Panc1 (cell line): ENCODE data around the gene FAR1. TPM values are rescaled to one million over a fixed set of nuclear protein-coding genes. Genes with fewer than 3 reads are reported as not detected.

Experiments used
- ATAC-seq: fragments of 200-7000 bp; cut with Tn5 transposase; 2 replicates; pipeline ENCODE4 v1.9.1; 2020; ENCODE audit warnings: mild to moderate bottlenecking, moderate library complexity
- Bru-seq: library from RNA; stranded (reverse); fragments of 400-500 nt; gene quantifications from one replicate; lab custom pipeline; 2021; lab: Mats Ljungman, UMichigan
- BruChase-seq, 2 experiments: library from RNA; stranded (reverse); fragments of 400-500 nt; gene quantifications; one replicate each; lab custom pipeline; 2021; lab: Mats Ljungman, UMichigan
- BruUV-seq: library from RNA; stranded (reverse); fragments of 400-500 nt; replicated peaks from 2 replicates; lab custom pipeline; 2021; lab: Mats Ljungman, UMichigan
- CTCF ChIA-PET: fragments of 300-600 bp; sonication (Branson Sonifier 250); formaldehyde crosslinking; loops from one replicate; lab custom pipeline; 2022; ENCODE audit warnings: antibody characterized with exemption; lab: Charles Lee
- POLR2A ChIA-PET: fragments of 300-600 bp; sonication (Branson Sonifier 250); formaldehyde crosslinking; loops from one replicate; lab custom pipeline; 2022; ENCODE audit warnings: antibody characterized with exemption; lab: Charles Lee
- DNase-seq: peaks from one replicate; pipeline ENCODE4 v3.0.0-alpha.2; 2010; ENCODE audit warnings: low read depth, low spot score
- H3K27ac ChIP-seq: 2 replicates; pipeline ENCODE4 v1.5.1; 2011; ENCODE audit warnings: mild to moderate bottlenecking, low read length, inconsistent platforms
- H3K27me3 ChIP-seq: fragments of 200-500 bp; sonication (Bioruptor generic); 2 replicates; pipeline ENCODE4 v1.6.0; 2014; ENCODE audit warnings: low read length, inconsistent platforms; ENCODE audit not compliant: control insufficient read depth, insufficient read depth
- H3K36me3 ChIP-seq: fragments of 200-500 bp; sonication (Bioruptor generic); 2 replicates; pipeline ENCODE4 v1.5.1; 2014; ENCODE audit warnings: inconsistent platforms, mild to moderate bottlenecking, low read length, moderate library complexity; ENCODE audit not compliant: control insufficient read depth, insufficient read depth
- H3K4me1 ChIP-seq: 2 replicates; pipeline ENCODE4 v1.5.1; 2011; ENCODE audit warnings: inconsistent platforms, mild to moderate bottlenecking, low read length, moderate library complexity; ENCODE audit not compliant: control insufficient read depth, insufficient read depth
- H3K4me3 ChIP-seq, 2 experiments: 2 replicates each; pipeline ENCODE4 v1.5.1; 2011 to 2012; ENCODE audit warnings: low read depth in 2 of 2, low read length in 2 of 2, mild to moderate bottlenecking in 2 of 2, inconsistent platforms in 1 of 2, moderate library complexity in 1 of 2
- H3K9me3 ChIP-seq: fragments of 200-500 bp; sonication (Bioruptor generic); 2 replicates; pipeline ENCODE4 v1.5.1; 2014; ENCODE audit warnings: low read depth, mild to moderate bottlenecking, inconsistent platforms, low read length, moderate library complexity; ENCODE audit not compliant: control insufficient read depth, insufficient read depth
- POLR2AphosphoS5 ChIP-seq: IDR thresholded peaks from 2 replicates; pipeline ENCODE4 v1.6.1; 2012; ENCODE audit warnings: mild to moderate bottlenecking, low read depth, low read length, moderate library complexity
- SIN3A ChIP-seq: IDR thresholded peaks from 2 replicates; pipeline ENCODE4 v1.6.1; 2012; ENCODE audit warnings: low read depth, mild to moderate bottlenecking, low read length, moderate library complexity, borderline replicate concordance; ENCODE audit not compliant: insufficient read depth
- TCF7L2 ChIP-seq: IDR thresholded peaks from 2 replicates; pipeline ENCODE4 v1.6.1; 2011; ENCODE audit warnings: mild to moderate bottlenecking, low read depth, low read length, inconsistent platforms
- in situ Hi-C: cut with HindIII; loops from 2 replicates; pipeline ENCODE4 v1.10.0; 2016; ENCODE audit warnings: low sequenced_read_pairs, low pct_unique_long_range_greater_than_20kb
- intact Hi-C: fragments of 100-400 bp; cut with micrococcal nuclease; formaldehyde crosslinking; loops from one replicate; pipeline ENCODE4 v1.10.0; 2022; ENCODE audit not compliant: unreplicated experiment
- long read RNA-seq: library from polyadenylated mRNA; unstranded; transcript quantifications from one replicate; pipeline ENCODE4 v2.0.0, GENCODE V29; 2021; ENCODE audit not compliant: unreplicated experiment
- polyA plus RNA-seq: library from polyadenylated mRNA; unstranded; fragments of >200 nt; gene quantifications from one replicate; pipeline ENCODE4 v1.2.1, GENCODE V29; 2012; ENCODE audit warnings: missing spikeins; ENCODE audit not compliant: insufficient read length
- total RNA-seq: library from RNA; stranded (reverse); gene quantifications from one replicate; pipeline ENCODE4 v1.2.1, GENCODE V29; 2021; ENCODE audit not compliant: unreplicated experiment
- TF ChIP-seq, protein P1 (sequence below): fragments of 450-650 bp; IDR thresholded peaks from 2 replicates; pipeline ENCODE4 v1.5.1; 2017; ENCODE audit warnings: mild to moderate bottlenecking
- TF ChIP-seq, protein P2 (sequence below), 2 experiments: IDR thresholded peaks; 2 replicates each; pipeline ENCODE4 v1.6.1; 2011 to 2012; ENCODE audit warnings: low read depth in 2 of 2, control low read depth in 1 of 2, low read length in 1 of 2, mild to moderate bottlenecking in 1 of 2, moderate library complexity in 1 of 2; ENCODE audit not compliant: insufficient read depth in 1 of 2

FAR1 gene, protein sequence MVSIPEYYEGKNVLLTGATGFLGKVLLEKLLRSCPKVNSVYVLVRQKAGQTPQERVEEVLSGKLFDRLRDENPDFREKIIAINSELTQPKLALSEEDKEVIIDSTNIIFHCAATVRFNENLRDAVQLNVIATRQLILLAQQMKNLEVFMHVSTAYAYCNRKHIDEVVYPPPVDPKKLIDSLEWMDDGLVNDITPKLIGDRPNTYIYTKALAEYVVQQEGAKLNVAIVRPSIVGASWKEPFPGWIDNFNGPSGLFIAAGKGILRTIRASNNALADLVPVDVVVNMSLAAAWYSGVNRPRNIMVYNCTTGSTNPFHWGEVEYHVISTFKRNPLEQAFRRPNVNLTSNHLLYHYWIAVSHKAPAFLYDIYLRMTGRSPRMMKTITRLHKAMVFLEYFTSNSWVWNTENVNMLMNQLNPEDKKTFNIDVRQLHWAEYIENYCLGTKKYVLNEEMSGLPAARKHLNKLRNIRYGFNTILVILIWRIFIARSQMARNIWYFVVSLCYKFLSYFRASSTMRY
- total RNA-seq (60.4 TPM), Bru-seq, nascent RNA (percentile 90 among the genes with signal in this experiment), BruChase-seq, experiment 1, labeled RNA remaining after a 2-hour chase (percentile 93 among the genes with signal in this experiment), BruChase-seq, experiment 2, labeled RNA remaining after a 6-hour chase (percentile 92 among the genes with signal in this experiment)
- 31.4 TPM for polyA plus RNA-seq
- long read RNA-seq, full-length matches to known transcripts: 114 of 139 reads
- long read RNA-seq, partial matches to known transcripts: 9 of 139 reads
- long read RNA-seq, other reads (novel, unspliced or antisense): 16 of 139 reads

DNA sequence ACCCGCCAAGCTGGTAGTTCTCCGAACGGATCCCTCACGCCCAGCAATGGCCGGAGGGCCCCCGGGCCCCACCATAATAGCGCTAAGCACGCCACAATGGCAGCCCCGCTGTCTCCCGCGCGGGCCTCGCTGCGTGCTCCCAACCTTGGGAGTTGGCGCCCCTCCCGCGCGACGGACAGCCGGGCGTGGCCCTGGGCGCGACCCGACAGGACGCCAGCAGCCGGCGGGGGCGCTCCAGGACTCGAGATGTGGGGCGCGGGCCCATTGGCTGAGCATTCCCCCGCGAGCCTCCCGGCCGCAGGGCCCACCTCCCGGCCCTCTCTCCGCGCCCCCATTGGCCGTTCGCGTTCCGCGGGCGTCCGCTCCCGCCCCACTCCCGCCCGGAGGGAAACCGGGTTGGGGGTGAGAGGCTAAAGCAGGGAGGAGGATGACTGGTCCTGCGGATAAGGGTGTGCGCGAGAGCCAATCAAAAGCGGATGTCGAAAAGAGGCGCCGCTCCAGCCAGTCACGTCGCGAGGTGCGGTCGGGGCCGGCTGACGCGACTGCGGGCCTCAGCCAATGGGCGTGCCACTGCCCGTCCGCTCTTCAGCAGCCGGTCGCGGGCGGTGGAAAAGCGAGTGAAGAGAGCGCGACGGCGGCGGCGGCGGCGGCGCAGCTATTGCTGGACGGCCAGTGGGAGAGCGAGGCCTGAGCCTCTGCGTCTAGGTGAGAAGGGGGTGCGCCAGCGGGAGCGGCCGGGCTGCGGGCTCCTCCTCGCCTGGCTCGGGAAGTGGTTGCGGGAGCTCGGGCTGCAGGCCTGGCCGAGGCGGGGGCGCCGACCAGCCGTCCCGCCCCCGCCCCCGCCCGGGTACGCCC lies at the start of gene FAR1:
TSS of gene FAR1 (plus strand) at position 567 of the 855 bp plus-strand sequence. CDS start 26,098 bp downstream, outside the sequence.
- BruUV-seq: no TSS peak
- in situ Hi-C loops (no loop called here), intact Hi-C loops (loop anchor here (5.0 to 10.0 kb wide), 2 partner anchors 181 to 204 kb away; partner anchors contain the start of gene BTBD10)
- Histone ChIP-seq H3K4me3 (peak within 1 kb of the TSS; percentile 87 to 89), H3K9me3 (no peaks in the 10 kb centered on the region), H3K27me3 (peaks cover 8% of the 10 kb centered on the region), H3K4me1 (peaks cover 4% of the 10 kb centered on the region), H3K27ac (peak within 1 kb of the TSS; percentile 88), H3K36me3 (no peaks in the 10 kb centered on the region)
- DNase-seq (peak; percentile 91), ATAC-seq (peak; percentile 96)
- TF ChIP-seq SIN3A (peak; percentile 48; the same call in 1 of the 2 replicates), POLR2AphosphoS5 (peak; percentile 60; the same call in 1 of the 2 replicates)
- TF ChIP-seq, protein P1, sequence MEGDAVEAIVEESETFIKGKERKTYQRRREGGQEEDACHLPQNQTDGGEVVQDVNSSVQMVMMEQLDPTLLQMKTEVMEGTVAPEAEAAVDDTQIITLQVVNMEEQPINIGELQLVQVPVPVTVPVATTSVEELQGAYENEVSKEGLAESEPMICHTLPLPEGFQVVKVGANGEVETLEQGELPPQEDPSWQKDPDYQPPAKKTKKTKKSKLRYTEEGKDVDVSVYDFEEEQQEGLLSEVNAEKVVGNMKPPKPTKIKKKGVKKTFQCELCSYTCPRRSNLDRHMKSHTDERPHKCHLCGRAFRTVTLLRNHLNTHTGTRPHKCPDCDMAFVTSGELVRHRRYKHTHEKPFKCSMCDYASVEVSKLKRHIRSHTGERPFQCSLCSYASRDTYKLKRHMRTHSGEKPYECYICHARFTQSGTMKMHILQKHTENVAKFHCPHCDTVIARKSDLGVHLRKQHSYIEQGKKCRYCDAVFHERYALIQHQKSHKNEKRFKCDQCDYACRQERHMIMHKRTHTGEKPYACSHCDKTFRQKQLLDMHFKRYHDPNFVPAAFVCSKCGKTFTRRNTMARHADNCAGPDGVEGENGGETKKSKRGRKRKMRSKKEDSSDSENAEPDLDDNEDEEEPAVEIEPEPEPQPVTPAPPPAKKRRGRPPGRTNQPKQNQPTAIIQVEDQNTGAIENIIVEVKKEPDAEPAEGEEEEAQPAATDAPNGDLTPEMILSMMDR: peak; percentile 85
- TF ChIP-seq, protein P2, sequence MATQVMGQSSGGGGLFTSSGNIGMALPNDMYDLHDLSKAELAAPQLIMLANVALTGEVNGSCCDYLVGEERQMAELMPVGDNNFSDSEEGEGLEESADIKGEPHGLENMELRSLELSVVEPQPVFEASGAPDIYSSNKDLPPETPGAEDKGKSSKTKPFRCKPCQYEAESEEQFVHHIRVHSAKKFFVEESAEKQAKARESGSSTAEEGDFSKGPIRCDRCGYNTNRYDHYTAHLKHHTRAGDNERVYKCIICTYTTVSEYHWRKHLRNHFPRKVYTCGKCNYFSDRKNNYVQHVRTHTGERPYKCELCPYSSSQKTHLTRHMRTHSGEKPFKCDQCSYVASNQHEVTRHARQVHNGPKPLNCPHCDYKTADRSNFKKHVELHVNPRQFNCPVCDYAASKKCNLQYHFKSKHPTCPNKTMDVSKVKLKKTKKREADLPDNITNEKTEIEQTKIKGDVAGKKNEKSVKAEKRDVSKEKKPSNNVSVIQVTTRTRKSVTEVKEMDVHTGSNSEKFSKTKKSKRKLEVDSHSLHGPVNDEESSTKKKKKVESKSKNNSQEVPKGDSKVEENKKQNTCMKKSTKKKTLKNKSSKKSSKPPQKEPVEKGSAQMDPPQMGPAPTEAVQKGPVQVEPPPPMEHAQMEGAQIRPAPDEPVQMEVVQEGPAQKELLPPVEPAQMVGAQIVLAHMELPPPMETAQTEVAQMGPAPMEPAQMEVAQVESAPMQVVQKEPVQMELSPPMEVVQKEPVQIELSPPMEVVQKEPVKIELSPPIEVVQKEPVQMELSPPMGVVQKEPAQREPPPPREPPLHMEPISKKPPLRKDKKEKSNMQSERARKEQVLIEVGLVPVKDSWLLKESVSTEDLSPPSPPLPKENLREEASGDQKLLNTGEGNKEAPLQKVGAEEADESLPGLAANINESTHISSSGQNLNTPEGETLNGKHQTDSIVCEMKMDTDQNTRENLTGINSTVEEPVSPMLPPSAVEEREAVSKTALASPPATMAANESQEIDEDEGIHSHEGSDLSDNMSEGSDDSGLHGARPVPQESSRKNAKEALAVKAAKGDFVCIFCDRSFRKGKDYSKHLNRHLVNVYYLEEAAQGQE (IDR thresholded peaks at IDR 0.05; ENCODE audit: insufficient read depth in 1 of 2, low read depth in 2 of 2, low read length in 1 of 2): no peak
- POLR2A ChIA-PET: interaction anchor here (0.7 kb wide), 1 partner anchor 8 kb away, joined by 3 read pairs; no protein-coding TSS in a partner anchor
- CTCF ChIA-PET: interaction anchor here (0.6 kb wide), 1 partner anchor 133 kb away, joined by 5 read pairs; no protein-coding TSS in a partner anchor

DNA sequence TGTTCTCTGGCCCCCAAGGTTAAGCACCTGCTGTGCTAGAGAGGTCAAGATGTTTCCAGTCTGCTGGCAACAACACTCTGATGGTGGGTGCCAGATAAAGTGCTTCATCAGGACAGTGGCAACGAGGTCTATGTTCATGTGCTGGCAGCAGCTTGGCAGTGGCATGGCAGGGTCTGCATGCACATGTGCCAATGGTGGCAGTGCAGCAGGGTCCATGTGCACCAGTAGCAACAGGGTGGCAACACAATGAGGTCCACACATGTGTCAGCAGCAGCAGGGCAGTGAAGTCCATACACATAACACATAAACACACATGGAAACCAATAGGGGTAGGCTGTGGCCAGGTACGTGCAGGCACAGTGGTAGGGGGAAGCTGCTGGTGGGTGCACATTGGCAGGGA lies 48.4 kb upstream of the FAR1 start:
- Histone ChIP-seq H3K9me3 (no peaks in the 10 kb centered on the region), H3K27me3 (no peaks in the 10 kb centered on the region), H3K4me3 (no peak overlapping the region), H3K27ac (no peak overlapping the region), H3K36me3 (no peaks in the 10 kb centered on the region), H3K4me1 (no peaks in the 10 kb centered on the region)
- ATAC-seq (no peak), DNase-seq (no peak)
- intact Hi-C loops: no loop called here
- ChIA-PET CTCF (no interaction called here), POLR2A (no interaction called here)
- in situ Hi-C loops: no loop called here
- TF ChIP-seq POLR2AphosphoS5 (no peak), TCF7L2 (no peak), SIN3A (no peak)
- TF ChIP-seq, protein P1: no peak
- TF ChIP-seq, protein P2 (IDR thresholded peaks at IDR 0.05; ENCODE audit: insufficient read depth in 1 of 2, low read depth in 2 of 2, low read length in 1 of 2): no peak
- BruUV-seq: no TSS peak
